PC-9 (cell line): Measurements from ENCODE around the gene TMEM205. TPM values are rescaled to one million over a fixed set of nuclear protein-coding genes. Genes with fewer than 3 reads are reported as not detected.

Experiments used
- BruUV-seq: library from RNA; stranded (reverse); fragments of 400-500 nt; replicated peaks from 2 replicates; lab custom pipeline; 2021; lab: Mats Ljungman, UMichigan
- CTCF ChIA-PET: fragments of 300-600 bp; sonication (Branson Sonifier 250); formaldehyde crosslinking; loops from one replicate; lab custom pipeline; 2022; ENCODE audit warnings: antibody characterized with exemption; lab: Charles Lee
- POLR2A ChIA-PET: fragments of 300-600 bp; sonication (Branson Sonifier 250); formaldehyde crosslinking; loops from one replicate; lab custom pipeline; 2022; ENCODE audit warnings: antibody characterized with exemption; ENCODE audit not compliant: unreplicated experiment; lab: Charles Lee
- DNase-seq, 2 experiments: peaks; one replicate each; pipeline versions ENCODE4 v3.0.0 to v3.0.0-alpha.2; 2015 to 2022; ENCODE audit warnings: mixed read lengths in 1 of 2
- H2AFZ ChIP-seq: fragments of 200-600 bp; sonication (generic); 2 replicates; pipeline ENCODE4 v1.8.1; 2017; ENCODE audit warnings: antibody characterized with exemption
- H3F3A ChIP-seq: fragments of 200-600 bp; sonication (generic); 2 replicates; pipeline ENCODE4 v1.8.1; 2017; ENCODE audit warnings: antibody characterized with exemption, mild to moderate bottlenecking, low read depth; ENCODE audit not compliant: insufficient read depth
- H3K27ac ChIP-seq: fragments of 200-600 bp; sonication (generic); 2 replicates; pipeline ENCODE4 v1.6.1; 2016; ENCODE audit warnings: mixed run types
- H3K27me3 ChIP-seq: fragments of 200-600 bp; sonication (generic); 2 replicates; pipeline ENCODE4 v1.6.1; 2016; ENCODE audit warnings: low read depth, mixed run types; ENCODE audit not compliant: insufficient read depth
- H3K36me3 ChIP-seq: fragments of 200-600 bp; sonication (generic); 2 replicates; pipeline ENCODE4 v1.6.1; 2016; ENCODE audit warnings: low read depth, mixed run types
- H3K4me1 ChIP-seq: fragments of 200-600 bp; sonication (generic); replicated peaks from 2 replicates; pipeline ENCODE4 v1.6.1; 2016; ENCODE audit warnings: mixed run types; ENCODE audit not compliant: insufficient read depth
- H3K4me2 ChIP-seq: fragments of 200-600 bp; sonication (generic); 2 replicates; pipeline ENCODE4 v1.6.1; 2017; ENCODE audit warnings: mixed run types
- H3K4me3 ChIP-seq: fragments of 200-600 bp; sonication (generic); 2 replicates; pipeline ENCODE4 v1.6.1; 2016; ENCODE audit warnings: mixed run types
- H3K79me2 ChIP-seq: fragments of 200-600 bp; sonication (generic); 2 replicates; pipeline ENCODE4 v1.6.1; 2017; ENCODE audit warnings: low read depth, mixed run types
- H3K9me2 ChIP-seq: fragments of 200-600 bp; sonication (generic); 2 replicates; pipeline ENCODE4 v1.8.1; 2017; ENCODE audit warnings: mild to moderate bottlenecking; ENCODE audit not compliant: insufficient read depth
- H3K9me3 ChIP-seq: fragments of 200-600 bp; sonication (generic); 2 replicates; pipeline ENCODE4 v1.8.1; 2016; ENCODE audit warnings: low read depth; ENCODE audit not compliant: insufficient read depth
- H4K20me1 ChIP-seq: fragments of 200-600 bp; sonication (generic); 2 replicates; pipeline ENCODE4 v1.8.1; 2017; ENCODE audit not compliant: insufficient read depth
- EZH2 ChIP-seq: fragments of 200-600 bp; sonication (generic); IDR thresholded peaks from 2 replicates; pipeline ENCODE4 v1.8.0; 2017; ENCODE audit warnings: antibody characterized with exemption, low read depth
- intact Hi-C: fragments of 100-400 bp; cut with micrococcal nuclease; formaldehyde crosslinking; loops from one replicate; pipeline ENCODE4 v1.10.0; 2022; ENCODE audit not compliant: unreplicated experiment
- total RNA-seq: library from RNA; stranded (reverse); gene quantifications from 2 replicates; pipeline ENCODE4 v1.2.3, GENCODE V29; 2021
- TF ChIP-seq, protein P1 (sequence below): fragments of 200-600 bp; sonication (generic); conservative IDR thresholded peaks from 2 replicates; pipeline ENCODE4 v1.6.1; 2017; ENCODE audit warnings: mixed run types, antibody characterized with exemption, mild to moderate bottlenecking, moderate library complexity

The TMEM205 gene
- total RNA-seq, 1 experiment from 2014 or later = 80.3 TPM

DNA sequence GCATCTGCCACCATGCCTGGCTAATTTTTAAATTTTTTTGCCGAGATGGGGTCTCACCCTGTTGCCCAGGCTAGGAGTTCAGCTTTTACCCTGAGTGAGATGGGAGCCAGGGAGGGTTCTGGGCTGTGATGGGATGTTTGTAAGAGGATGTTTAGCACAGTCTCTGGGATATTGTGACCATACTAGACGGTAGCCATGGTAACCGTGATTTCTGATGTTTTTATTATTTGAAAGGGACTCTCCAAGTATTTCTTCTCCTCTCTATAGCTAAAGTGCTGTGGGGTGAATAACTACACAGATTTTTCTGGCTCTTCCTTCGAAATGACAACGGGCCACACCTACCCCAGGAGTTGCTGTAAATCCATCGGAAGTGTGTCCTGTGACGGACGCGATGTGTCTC is 39.7 kb downstream of the TMEM205 start:
- H3K4me1 ChIP-seq = no peaks in the 10 kb centered on the region
- no peaks in the 10 kb centered on the region for H3K9me2 ChIP-seq
- no peaks in the 10 kb centered on the region for H4K20me1 ChIP-seq
- no peak overlapping the region for H3K4me3 ChIP-seq
- H3K79me2 ChIP-seq = no peaks in the 10 kb centered on the region
- no peaks in the 10 kb centered on the region for H3K36me3 ChIP-seq
- no peak for TF ChIP-seq EZH2
- TF ChIP-seq, protein P1, sequence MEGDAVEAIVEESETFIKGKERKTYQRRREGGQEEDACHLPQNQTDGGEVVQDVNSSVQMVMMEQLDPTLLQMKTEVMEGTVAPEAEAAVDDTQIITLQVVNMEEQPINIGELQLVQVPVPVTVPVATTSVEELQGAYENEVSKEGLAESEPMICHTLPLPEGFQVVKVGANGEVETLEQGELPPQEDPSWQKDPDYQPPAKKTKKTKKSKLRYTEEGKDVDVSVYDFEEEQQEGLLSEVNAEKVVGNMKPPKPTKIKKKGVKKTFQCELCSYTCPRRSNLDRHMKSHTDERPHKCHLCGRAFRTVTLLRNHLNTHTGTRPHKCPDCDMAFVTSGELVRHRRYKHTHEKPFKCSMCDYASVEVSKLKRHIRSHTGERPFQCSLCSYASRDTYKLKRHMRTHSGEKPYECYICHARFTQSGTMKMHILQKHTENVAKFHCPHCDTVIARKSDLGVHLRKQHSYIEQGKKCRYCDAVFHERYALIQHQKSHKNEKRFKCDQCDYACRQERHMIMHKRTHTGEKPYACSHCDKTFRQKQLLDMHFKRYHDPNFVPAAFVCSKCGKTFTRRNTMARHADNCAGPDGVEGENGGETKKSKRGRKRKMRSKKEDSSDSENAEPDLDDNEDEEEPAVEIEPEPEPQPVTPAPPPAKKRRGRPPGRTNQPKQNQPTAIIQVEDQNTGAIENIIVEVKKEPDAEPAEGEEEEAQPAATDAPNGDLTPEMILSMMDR = no peak
- intact Hi-C loops = no loop called here
- no peaks in the 10 kb centered on the region for H3K9me3 ChIP-seq
- H3K4me2 ChIP-seq = no peak overlapping the region
- CTCF ChIA-PET = no interaction called here
- POLR2A ChIA-PET = no interaction called here
- no TSS peak for BruUV-seq
- DNase-seq = no peak
- no peak overlapping the region for H2AFZ ChIP-seq
- H3K27me3 ChIP-seq = no peaks in the 10 kb centered on the region
- no peak overlapping the region for H3K27ac ChIP-seq
- no peaks in the 10 kb centered on the region for H3F3A ChIP-seq

DNA sequence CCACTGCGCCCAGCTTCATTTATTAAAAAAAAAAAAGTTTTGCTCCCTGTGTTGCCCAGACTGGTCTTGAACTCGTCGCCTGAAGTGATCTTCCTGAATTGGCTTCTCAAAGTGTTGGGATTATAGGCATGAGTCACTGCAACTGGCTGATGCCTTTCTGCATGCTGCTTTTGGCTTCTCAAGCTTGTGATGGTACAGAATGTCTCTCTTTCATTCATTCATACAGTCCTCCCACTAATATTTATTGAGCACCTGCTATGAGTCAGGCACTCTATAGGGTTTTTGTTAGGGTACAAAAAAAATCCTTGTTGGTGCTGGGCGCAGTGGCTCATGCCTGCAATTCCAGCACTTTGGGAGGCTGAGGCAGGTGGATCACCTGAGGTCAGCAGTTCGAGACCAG is 41.1 kb downstream of the TMEM205 start:
- CTCF ChIA-PET = interaction anchor here (0.6 kb wide), 1 partner anchor 280 kb away, joined by 3 read pairs; no protein-coding TSS in a partner anchor
- H3F3A ChIP-seq = no peaks in the 10 kb centered on the region
- H3K27ac ChIP-seq = no peak overlapping the region
- H3K36me3 ChIP-seq = no peaks in the 10 kb centered on the region
- intact Hi-C loops = no loop called here
- no peak overlapping the region for H3K4me2 ChIP-seq
- H4K20me1 ChIP-seq = no peaks in the 10 kb centered on the region
- no peaks in the 10 kb centered on the region for H3K9me2 ChIP-seq
- H3K27me3 ChIP-seq = no peaks in the 10 kb centered on the region
- BruUV-seq = no TSS peak
- DNase-seq = no peak
- no peak overlapping the region for H3K4me3 ChIP-seq
- H2AFZ ChIP-seq = no peak overlapping the region
- no peaks in the 10 kb centered on the region for H3K9me3 ChIP-seq
- TF ChIP-seq, protein P1 = no peak
- TF ChIP-seq EZH2 = no peak
- no peaks in the 10 kb centered on the region for H3K79me2 ChIP-seq
- POLR2A ChIA-PET = no interaction called here
- H3K4me1 ChIP-seq = no peaks in the 10 kb centered on the region

DNA sequence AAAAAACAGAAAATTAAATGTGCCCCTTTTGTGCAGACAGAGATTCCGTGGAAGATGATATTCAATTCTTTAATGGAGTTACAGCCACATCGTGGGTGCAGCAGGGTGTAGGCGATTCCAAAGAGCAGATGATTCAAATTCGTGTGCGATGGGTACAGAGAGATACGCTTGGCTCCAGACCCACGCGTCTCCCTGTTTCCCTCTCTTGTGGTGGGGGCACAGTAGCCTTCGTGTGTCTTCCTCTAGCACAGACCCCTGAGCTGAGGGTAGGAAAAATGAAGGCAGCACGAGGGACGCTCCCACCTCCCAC is 45.3 kb downstream of the TMEM205 start:
- no peak overlapping the region for H3K4me2 ChIP-seq
- H3K9me2 ChIP-seq = no peaks in the 10 kb centered on the region
- CTCF ChIA-PET = no interaction called here
- no peak for DNase-seq
- H3K36me3 ChIP-seq = no peaks in the 10 kb centered on the region
- BruUV-seq = no TSS peak
- no peak overlapping the region for H2AFZ ChIP-seq
- no peak for TF ChIP-seq EZH2
- TF ChIP-seq, protein P1 = no peak
- H3K4me1 ChIP-seq = peaks cover 9% of the 10 kb centered on the region
- H3K27ac ChIP-seq = no peak overlapping the region
- H3K27me3 ChIP-seq = no peaks in the 10 kb centered on the region
- intact Hi-C loops = no loop called here
- peaks cover 14% of the 10 kb centered on the region; the same call in 1 of the 2 replicates for H3F3A ChIP-seq
- H4K20me1 ChIP-seq = no peaks in the 10 kb centered on the region
- no peaks in the 10 kb centered on the region for H3K9me3 ChIP-seq
- no peaks in the 10 kb centered on the region for H3K79me2 ChIP-seq
- H3K4me3 ChIP-seq = no peak overlapping the region
- POLR2A ChIA-PET = no interaction called here
